Subcutaneous abdominal adipose tissue (tissue), 5 donors: Measurements from ENCODE around the gene RMI1.
A peak's percentile ranks its signal among the peaks of the same experiment; 100 is the strongest.

Experiments
- H3K27ac ChIP-seq: one replicate; pipeline ENCODE4 v1.7.0; 2013; ENCODE audit warnings: low read depth, mild to moderate bottlenecking, inconsistent platforms, low read length, moderate library complexity
- H3K27me3 ChIP-seq, 5 donors: one replicate each; pipeline ENCODE4 v1.7.0; 2013; ENCODE audit warnings: low read length in 5 of 5, inconsistent platforms in 1 of 5; ENCODE audit not compliant: control insufficient read depth in 5 of 5, insufficient read depth in 4 of 5
- H3K36me3 ChIP-seq, 5 donors: one replicate each; pipeline ENCODE4 v1.7.0; 2013; ENCODE audit warnings: low read length in 5 of 5; ENCODE audit not compliant: control insufficient read depth in 5 of 5, insufficient read depth in 5 of 5
- H3K4me1 ChIP-seq, 5 donors: one replicate each; pipeline ENCODE4 v1.7.0; 2013; ENCODE audit warnings: low read length in 5 of 5, mild to moderate bottlenecking in 3 of 5, moderate library complexity in 1 of 5; ENCODE audit not compliant: control insufficient read depth in 5 of 5, insufficient read depth in 5 of 5
- H3K4me3 ChIP-seq, 5 donors: one replicate each; pipeline ENCODE4 v1.7.0; 2013; ENCODE audit warnings: low read length in 5 of 5, low read depth in 1 of 5
- H3K9ac ChIP-seq, 5 donors: one replicate each; pipeline ENCODE4 v1.7.0; 2013; ENCODE audit warnings: low read length in 5 of 5, mild to moderate bottlenecking in 4 of 5, moderate library complexity in 3 of 5
- H3K9me3 ChIP-seq, 5 donors: one replicate each; pipeline ENCODE4 v1.7.0; 2013; ENCODE audit warnings: low read length in 5 of 5; ENCODE audit not compliant: control insufficient read depth in 5 of 5
- donor health status: healthy.
- donor health status: healthy.
- donor health status: healthy.
- donor health status: healthy.
- donor health status: healthy.

RMI1 gene

DNA sequence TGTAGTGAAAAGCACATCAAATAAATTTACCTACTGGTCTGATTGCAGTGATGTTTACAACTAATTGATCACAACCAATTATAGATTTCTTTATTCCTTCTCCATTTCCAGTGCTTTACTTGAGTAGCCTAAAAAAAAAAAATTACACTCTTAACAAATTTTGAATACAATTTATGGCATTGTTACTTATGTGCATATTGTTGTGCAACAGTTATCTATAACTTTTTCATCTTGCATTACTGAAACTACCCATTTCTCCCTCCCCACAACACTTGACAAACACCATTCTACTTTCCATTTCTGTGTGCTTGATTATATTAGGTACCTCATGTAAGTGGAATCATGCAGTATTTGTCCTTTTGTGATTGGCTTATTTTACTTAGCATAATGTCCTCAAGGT, 12.3 kb downstream of the RMI1 start:
- H3K9ac ChIP-seq, result no peak overlapping the region
- H3K4me1 ChIP-seq, result no peaks in the 10 kb centered on the region
- H3K27ac ChIP-seq, result no peak overlapping the region
- H3K27me3 ChIP-seq, result no peaks in the 10 kb centered on the region
- peaks cover 0 to 5% (median 0%) of the 10 kb centered on the region in 5 donors for H3K36me3 ChIP-seq
- no peaks in the 10 kb centered on the region for H3K9me3 ChIP-seq
- no peak overlapping the region for H3K4me3 ChIP-seq

DNA sequence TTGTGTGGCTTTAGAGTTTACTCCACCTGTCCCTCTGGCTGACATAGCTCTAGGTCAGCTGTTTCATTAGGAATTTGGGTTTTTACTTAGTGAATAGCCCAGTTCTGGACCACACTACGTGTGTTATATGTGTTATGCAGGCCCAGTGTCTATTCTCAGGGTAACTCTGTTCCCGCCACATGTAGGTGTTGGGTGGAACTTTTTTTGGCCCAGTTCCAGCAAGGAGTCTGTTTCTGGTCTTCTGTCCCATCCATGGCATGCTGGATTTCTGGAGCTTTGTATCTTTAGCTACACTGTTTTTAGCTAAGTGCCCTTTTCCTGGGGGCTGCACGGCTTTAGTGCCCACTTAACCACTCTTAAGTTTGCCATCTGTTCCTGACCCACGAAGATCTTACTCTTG, 15.5 kb downstream of the RMI1 start:
- Histone ChIP-seq H3K36me3 (peaks cover 0 to 5% (median 0%) of the 10 kb centered on the region in 5 donors), H3K27me3 (no peaks in the 10 kb centered on the region), H3K4me3 (no peak overlapping the region), H3K27ac (no peak overlapping the region), H3K9me3 (no peaks in the 10 kb centered on the region), H3K9ac (no peak overlapping the region), H3K4me1 (no peaks in the 10 kb centered on the region)

DNA sequence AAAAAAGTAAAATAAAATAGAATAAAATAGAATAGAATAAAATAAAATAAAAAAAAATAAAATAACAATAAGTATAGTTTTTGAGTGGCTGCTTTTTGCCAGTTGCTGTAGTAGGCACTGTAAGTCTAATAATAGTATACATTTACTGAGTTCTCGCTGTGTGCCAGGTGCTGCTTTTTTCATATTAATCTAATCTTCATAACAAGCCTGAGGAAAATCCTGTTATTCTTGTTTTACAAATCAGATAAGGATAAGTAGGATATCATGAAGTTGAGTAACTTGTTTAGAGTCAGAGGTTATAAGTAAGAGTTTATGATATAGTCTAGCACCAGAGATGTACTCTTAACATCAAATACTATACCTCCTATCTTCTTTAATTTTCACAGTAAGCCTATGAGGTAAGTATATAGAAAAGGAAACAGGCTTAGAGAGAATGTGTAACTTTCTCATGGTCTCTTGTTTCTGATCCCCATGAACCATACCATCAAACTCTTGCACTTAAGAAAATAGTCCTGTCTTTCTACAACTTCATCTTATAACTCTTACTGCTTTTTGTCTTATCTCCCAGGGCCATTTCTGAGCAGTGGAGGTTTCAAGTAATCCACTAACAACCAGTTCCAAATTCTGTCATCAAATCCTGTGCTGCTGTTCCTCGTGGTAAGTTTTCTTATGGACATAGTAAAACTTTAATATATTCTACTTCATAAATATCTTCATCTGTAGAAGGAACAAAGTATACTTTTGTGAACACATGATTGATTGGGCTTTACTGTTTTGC, 18.7 kb downstream of the RMI1 start:
- H3K36me3 ChIP-seq, result peaks cover 0 to 13% (median 0%) of the 10 kb centered on the region in 5 donors
- no peaks in the 10 kb centered on the region for H3K9me3 ChIP-seq
- H3K9ac ChIP-seq, result no peak overlapping the region

DNA sequence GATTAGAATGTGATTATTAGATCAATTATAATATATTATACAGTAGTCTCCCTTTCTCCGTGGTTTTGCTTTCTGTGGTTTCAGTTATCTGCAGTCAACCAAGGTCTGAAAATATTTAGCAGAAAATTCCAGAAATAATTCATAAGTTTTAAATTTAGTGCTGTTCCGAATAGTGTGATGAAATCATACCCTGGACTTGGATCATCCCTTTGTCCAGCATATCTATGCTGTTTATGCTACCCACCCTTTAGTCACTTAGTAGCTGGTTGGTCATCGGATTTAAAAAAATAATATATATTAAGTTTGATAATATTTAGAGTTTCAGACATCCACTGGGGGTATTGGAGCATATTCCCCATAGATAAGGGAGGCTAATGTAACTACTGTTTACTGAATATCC, 19.6 kb downstream of the RMI1 start:
- Histone ChIP-seq H3K4me1 (peaks cover 0 to 2% (median 0%) of the 10 kb centered on the region in 5 donors), H3K27me3 (no peaks in the 10 kb centered on the region), H3K36me3 (peaks cover 0 to 13% (median 0%) of the 10 kb centered on the region in 5 donors), H3K9me3 (no peaks in the 10 kb centered on the region), H3K27ac (no peak overlapping the region), H3K9ac (no peak overlapping the region), H3K4me3 (no peak overlapping the region)

More for the DNA sequence above, 18.7 kb downstream of the RMI1 start:
- Histone ChIP-seq H3K4me3 (no peak overlapping the region), H3K27ac (no peak overlapping the region), H3K4me1 (peaks cover 0 to 2% (median 0%) of the 10 kb centered on the region in 5 donors), H3K27me3 (no peaks in the 10 kb centered on the region)

DNA sequence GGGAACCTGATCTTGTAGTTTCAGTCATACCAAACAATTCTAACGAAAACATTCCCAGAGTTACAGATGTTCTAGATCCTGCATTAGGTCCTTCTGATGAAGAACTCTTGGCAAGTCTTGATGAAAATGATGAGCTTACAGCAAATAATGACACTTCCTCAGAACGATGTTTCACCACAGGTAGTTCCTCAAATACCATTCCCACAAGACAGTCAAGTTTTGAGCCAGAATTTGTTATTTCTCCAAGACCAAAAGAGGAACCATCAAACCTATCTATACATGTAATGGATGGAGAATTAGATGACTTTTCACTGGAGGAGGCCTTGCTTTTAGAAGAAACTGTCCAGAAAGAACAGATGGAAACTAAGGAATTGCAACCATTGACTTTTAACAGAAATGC, 21.0 kb downstream of the RMI1 start:
- Histone ChIP-seq H3K4me1 (peaks cover 0 to 2% (median 0%) of the 10 kb centered on the region in 5 donors), H3K27ac (no peak overlapping the region), H3K36me3 (peaks cover 0 to 13% (median 0%) of the 10 kb centered on the region in 5 donors), H3K9me3 (no peaks in the 10 kb centered on the region), H3K27me3 (no peaks in the 10 kb centered on the region), H3K4me3 (no peak overlapping the region), H3K9ac (no peak overlapping the region)

DNA sequence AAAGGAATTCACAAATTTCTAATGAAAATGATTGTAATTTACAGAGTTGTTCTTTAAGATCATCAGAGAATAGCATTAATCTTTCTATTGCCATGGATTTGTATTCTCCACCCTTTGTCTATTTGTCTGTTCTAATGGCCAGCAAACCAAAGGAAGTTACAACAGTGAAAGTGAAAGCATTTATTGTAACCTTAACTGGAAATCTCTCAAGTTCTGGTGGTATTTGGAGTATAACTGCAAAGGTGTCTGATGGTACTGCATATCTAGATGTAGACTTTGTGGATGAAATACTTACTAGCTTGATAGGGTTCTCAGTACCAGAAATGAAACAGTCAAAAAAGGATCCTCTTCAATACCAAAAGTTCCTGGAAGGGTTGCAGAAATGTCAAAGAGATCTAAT, 21.7 kb downstream of the RMI1 start:
- no peaks in the 10 kb centered on the region for H3K27me3 ChIP-seq
- peaks cover 0 to 2% (median 0%) of the 10 kb centered on the region in 5 donors for H3K4me1 ChIP-seq
- H3K9ac ChIP-seq, result no peak overlapping the region
- H3K27ac ChIP-seq, result no peak overlapping the region
- peak overlapping the region in 1 of 5 donors; percentile 7 for H3K4me3 ChIP-seq
- H3K9me3 ChIP-seq, result no peaks in the 10 kb centered on the region
- H3K36me3 ChIP-seq, result peaks cover 0 to 13% (median 0%) of the 10 kb centered on the region in 5 donors

DNA sequence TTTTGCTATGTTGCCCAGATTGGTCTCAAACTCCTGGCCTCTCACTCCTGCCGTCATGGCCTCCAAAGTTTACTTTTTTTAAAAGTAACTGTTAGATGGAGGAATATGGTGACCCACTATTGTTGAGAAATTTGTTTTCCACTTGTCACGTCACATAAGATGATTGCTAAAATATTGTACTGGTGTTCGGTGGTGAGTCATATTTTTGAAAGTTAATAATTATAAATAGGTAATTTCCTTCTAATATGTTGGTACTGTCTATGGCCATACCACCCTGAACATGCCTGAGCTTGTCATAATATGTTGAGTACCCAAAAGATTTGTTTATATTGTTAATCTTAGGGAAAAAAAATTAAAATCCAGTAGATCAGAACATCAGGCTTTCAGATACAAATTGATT, 22.6 kb downstream of the RMI1 start:
- no peak overlapping the region for H3K4me3 ChIP-seq
- peaks cover 0 to 2% (median 0%) of the 10 kb centered on the region in 5 donors for H3K4me1 ChIP-seq
- H3K9me3 ChIP-seq, result no peaks in the 10 kb centered on the region
- H3K27me3 ChIP-seq, result no peaks in the 10 kb centered on the region
- peaks cover 0 to 13% (median 0%) of the 10 kb centered on the region in 5 donors for H3K36me3 ChIP-seq
- H3K9ac ChIP-seq, result no peak overlapping the region
- no peak overlapping the region for H3K27ac ChIP-seq

DNA sequence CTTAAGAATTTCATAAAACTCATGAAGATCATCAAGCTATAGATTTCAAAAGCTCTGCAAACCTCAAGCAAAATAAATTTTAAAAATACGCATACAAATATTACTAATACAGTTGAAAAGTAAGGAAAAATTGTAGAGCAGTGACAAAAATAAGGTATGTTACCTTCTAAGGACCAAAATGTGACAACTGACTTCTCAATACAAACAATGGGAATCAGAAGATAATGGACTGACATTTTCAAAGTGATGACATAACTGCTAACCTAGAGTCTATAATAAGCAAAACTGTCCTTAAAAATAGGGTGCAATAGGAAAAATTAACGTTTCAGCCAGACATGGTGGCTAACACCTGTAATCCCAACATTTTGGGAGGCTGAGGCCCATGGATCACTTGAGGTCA, 27.1 kb downstream of the RMI1 start:
- Histone ChIP-seq H3K4me3 (no peak overlapping the region), H3K36me3 (no peaks in the 10 kb centered on the region), H3K4me1 (no peaks in the 10 kb centered on the region), H3K27me3 (no peaks in the 10 kb centered on the region), H3K9me3 (no peaks in the 10 kb centered on the region), H3K9ac (no peak overlapping the region), H3K27ac (no peak overlapping the region)

DNA sequence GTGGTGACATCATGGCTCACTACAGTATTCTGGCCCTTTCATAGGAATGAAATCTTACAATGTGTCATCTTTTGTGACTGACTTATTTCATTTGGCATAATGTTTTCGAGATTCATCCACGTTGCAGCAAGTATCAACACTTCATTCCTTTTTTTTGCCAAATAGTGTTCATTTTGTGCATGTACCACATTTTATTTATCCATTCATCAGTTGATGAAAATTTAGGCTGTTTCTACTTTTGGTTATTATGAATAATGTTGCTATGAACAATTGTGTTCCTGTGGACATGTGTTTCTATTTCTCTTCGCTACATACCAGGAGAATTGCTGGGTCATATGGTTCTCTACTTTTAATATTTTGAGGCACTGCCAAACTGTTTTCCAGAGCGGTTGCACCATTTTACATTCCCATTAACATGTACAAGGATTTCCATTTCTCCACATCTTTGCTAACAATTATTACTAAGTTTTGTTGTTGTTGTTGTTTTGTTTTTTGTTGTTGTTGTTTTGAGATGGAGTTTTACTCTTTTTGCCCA, 43.5 kb downstream of the RMI1 start:
- no peaks in the 10 kb centered on the region for H3K27me3 ChIP-seq
- no peaks in the 10 kb centered on the region for H3K4me1 ChIP-seq
- no peak overlapping the region for H3K9ac ChIP-seq
- H3K36me3 ChIP-seq, result no peaks in the 10 kb centered on the region
- no peak overlapping the region for H3K4me3 ChIP-seq
- no peaks in the 10 kb centered on the region for H3K9me3 ChIP-seq
- H3K27ac ChIP-seq, result no peak overlapping the region

DNA sequence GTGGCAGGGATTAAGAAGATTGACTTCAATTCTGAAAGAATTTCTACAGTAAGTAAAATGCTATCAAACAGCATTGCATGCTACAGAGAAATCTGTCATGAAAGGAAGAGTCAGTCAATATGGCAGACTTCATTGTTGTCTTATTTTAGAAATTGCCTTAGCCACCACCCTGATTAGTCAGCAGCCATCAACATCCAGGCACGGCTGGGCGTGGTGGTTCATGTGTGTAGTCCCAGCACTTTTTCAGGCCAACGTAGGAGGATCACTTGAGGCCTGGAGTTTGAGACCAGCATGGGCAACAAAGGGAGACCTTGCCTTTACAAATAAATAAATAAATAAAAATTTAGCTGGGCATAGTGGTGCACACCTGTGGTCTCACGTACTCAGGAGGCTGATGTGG, 46.6 kb downstream of the RMI1 start:
- no peaks in the 10 kb centered on the region for H3K27me3 ChIP-seq
- H3K9ac ChIP-seq, result no peak overlapping the region
- H3K9me3 ChIP-seq, result no peaks in the 10 kb centered on the region
- no peaks in the 10 kb centered on the region for H3K4me1 ChIP-seq
- no peak overlapping the region for H3K4me3 ChIP-seq
- H3K27ac ChIP-seq, result no peak overlapping the region
- H3K36me3 ChIP-seq, result no peaks in the 10 kb centered on the region
